GM18498 (cell line): ENCODE data around the gene IDE.
"Not testable (repeated sequence)": the region's sequence is repeated elsewhere in the genome, so short reads cannot be mapped to it uniquely, and the experiment has no call there.

Source experiments
- ATAC-seq: cut with Tn5 transposase; IDR thresholded peaks from one replicate; pipeline ENCODE4 v1.9.1; 2021; ENCODE audit warnings: mild to moderate bottlenecking, moderate library complexity; ENCODE audit not compliant: unreplicated experiment

IDE gene

DNA sequence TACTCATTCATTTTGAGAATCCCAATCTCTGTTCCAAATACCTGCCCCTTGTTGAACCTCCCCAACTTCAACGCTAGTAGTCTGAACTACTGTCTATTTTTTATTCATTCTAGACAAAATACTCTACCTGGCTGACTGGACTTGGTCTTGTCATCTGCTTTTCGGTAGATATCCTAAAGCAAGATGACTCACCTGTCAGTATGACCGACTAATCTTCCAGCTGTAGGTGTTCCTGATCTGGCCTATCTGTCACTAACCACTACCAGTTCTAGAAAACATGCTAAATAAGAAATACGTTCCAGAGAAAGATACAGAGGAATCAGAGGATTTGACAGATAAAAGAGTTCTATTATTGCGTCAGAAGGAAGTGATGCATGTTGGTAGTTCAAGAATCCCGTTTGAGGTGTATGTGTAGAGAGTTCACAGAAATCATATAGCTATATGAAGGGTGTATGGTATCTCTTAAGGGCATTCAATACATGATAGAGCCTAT, 81.1 kb downstream of the IDE start:
- ATAC-seq, result no peak

DNA sequence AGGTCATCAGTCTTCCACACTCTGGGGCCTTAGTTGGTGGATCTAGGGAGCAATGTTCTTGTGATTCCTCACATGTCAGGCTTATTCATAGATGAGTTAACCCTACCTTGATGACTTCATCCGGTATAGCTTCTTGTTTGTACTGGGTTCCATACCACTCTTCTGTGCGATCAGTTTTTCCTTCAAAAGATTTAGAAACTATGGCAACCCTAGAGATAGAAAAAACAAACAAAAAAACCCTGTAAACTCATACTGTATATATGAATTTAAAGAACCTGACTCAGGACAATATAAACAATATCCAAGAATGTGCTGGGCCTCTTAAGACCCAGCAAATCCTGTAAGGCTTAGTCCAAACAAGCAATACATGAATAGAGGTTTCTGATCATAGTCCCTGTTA, 83.5 kb downstream of the IDE start:
- ATAC-seq, result no peak

DNA sequence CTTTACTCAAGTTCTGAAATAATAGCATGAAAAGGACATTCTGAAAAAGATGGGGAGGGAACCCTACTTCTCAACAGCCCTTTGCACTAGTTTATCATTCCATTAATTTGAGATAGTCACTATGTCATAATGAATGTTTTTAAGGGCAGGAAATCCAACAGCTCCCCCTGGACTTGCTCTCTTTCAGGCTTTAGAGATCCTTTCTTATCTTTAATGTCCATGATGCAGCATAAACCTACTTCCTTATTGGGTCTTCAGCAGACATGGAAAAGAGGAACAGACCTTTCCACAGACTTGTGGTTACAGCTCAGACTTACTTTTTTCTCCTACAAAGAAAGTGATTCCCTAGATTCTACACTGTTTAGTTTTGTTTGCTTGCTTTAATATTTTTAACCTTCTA, 87.3 kb downstream of the IDE start:
- ATAC-seq, result no peak

DNA sequence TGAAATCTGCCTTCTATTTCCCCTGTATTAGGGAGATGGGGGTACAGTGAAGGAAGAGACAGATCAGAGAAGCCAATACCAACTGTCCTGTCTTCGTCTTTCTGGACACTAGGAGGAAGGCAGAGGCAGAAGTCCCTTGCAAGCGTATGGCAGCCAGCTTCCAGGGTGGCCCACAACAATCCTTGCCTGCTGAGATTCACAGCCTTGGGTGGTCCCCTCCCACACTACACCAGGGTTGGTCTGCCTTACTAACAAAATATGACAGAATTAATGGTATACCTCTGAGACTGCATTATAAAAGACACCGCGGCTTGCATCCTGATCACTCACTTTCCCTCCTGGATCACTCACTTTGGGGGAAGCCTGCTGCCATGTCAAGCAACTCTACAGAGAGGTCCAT, 90.4 kb downstream of the IDE start:
- no peak for ATAC-seq

DNA sequence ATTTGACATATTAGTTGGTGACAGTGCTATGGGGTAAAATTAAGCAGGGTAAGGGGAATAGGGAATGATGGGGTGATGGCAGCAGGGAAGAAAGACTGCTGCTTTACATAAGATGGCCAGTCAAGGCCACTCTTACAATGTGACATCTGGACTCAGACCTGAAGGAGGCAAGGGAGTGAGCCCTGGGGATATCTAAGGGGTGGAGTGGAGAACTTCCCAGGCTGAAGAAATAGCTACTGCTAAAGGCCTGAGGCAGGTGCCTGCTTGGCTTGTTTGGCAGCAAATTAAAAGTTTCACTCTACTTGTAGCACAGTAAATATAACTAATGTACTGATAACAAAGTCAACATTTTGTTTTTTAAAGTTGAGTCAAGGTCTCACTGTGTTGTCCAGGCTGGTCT, 93.5 kb downstream of the IDE start:
- ATAC-seq, result no peak

DNA sequence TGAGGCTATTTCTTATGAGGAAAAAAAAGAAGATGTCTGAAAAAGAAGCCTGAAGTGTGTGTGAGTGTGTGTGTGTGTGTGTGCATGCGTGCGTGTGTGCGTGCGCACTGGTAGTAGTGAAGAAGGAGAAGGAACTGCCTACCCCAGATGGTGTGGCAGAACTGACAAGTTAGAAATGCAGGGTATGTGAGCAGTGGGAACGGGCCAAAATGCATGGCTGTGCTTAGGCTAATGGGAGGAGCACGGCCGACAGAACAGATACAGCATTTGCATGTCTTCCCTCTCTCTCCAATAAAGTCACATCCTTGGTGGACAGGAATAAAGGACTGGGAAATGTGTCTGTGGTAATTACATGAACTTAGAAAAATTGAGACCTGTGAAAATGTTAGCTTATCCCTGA, 94.3 kb downstream of the IDE start:
- ATAC-seq, result no peak

DNA sequence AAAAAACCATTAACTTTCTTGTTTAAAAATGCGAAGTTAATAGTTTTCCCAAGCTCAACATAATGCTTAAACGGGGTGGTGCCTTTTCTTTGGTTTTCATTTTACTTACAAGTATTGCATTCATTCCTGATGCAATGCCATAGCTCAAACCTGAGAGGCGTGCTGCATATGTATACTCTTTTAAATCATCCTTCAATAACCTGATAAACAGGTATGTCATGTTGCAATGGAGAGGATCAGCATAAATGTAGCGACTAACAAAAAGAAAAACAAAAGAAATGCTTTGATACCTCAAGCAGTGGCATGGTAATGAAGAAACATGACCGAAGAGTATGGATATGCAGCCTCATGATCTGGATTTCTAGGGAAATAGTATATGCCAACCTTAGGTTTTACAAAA, 95.4 kb downstream of the IDE start:
- ATAC-seq, result no peak

DNA sequence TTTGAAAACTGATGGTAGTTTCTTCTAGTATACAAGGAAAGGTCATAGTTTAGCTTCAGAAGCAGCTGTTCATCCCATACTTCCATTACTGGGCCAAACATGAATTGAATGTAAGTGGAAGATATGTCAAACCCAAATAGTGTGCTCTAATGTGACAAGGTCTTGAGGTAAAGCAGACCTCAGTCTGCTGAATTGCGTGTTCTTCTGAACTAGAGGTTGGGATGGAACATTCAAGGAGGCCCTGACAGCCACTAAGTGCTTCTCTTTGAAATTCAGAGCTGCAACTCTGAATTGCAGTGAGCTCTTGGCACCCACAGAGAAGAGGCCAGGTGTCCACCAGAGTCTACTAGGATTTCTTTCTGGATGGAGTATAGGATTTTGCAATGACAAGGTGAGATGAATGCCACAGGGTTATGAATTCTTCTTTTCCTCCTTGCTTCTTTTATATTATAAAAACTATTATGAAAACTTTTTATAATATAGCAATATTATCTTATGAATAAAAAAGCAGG, 98.5 kb downstream of the IDE start:
- ATAC-seq, result no peak

DNA sequence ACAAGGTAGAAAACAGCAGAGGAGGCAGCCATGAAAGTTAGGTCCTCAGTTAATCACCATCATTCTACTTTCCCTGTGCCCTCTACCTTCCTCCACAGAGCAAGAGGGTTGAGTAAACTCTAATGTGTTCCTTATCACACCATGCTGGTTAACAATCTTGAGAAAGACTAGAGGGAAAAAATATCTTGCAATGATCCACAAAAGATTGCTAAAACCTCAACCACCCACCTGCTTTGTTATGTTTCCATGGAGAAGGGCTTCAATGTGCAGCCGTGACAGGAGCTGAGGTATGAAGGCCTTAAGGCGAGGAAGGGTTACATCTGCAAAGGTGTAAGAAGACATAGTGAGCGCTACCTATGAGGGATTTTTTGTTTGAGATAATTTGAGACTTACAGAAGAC, 103.9 kb downstream of the IDE start:
- no peak for ATAC-seq

DNA sequence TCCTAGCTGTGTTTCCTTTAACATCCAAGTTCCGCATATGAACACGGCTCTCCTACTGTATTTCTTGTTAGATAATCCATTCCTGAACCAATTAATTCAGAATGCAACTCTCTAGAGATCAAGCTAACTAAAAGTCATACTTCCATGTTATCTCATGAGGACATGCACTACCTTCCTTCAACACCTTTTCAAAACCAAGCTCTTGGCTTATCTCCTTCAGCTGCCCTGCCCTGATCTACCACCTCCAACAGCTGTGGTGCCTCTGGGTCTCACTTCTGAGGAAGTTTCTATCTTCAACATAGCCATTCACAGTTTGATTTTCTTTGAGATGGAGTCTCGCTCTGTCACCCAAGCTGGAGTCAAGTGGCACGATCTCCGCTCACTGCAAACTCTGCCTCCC, 109.5 kb downstream of the IDE start:
- ATAC-seq, result no peak

DNA sequence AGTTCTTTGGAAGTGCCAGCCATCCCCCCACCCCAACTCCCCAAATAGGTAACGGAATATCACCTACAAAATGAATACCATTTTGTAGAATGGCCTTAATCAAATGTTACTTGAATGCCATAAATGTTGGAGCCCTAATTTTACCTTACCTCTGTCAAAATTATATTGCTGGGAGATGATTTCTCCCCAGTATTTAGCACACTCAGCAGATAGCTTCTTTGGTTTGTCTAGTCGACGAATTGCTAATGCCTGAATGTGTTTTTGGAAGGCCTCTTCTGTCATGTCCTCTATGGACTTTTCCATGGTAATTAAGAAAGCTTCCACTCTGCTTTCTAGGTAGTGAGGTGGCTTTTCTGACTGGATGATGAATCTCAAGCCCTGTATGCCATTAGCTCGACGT, 110.3 kb downstream of the IDE start:
- ATAC-seq, result no peak

DNA sequence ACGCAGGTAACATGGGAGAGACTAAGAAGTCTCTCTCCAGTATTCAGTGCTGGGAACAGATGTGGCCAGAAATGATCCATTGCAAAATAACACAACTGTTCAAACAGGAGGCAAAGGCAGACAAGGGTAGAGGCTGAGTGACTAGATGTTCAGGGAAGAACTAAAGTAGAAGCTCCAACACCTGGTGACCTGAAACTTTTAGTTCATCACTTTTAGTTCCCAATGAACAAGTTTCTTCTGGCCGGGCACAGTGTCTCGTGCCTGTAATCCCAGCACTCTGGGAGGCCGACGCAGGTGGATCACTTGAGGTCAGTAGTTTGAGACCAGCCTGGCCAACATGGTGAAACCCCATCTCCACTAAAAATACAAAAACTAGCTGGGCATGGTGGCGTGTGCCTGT, 118.9 kb downstream of the IDE start:
- ATAC-seq, result not testable (repeated sequence)

DNA sequence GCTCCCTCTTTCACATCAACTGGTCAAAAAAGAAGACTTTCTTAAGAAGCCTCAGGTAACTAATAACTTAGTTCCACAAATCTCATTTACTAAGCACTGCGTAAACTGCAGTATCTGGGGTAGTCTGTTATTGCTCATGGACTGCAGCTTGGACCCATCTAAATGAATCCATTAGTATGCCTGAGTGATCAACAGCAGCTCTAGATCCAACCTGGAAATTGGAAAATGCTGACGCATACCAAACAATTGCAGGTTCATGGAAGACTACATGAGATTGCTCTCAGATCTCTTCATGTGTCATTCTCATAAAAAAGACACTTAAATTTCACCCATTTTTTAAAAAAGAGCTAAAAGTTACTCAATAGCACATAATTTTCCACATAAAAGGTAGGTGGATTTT, 121.6 kb downstream of the IDE start:
- no peak for ATAC-seq

DNA sequence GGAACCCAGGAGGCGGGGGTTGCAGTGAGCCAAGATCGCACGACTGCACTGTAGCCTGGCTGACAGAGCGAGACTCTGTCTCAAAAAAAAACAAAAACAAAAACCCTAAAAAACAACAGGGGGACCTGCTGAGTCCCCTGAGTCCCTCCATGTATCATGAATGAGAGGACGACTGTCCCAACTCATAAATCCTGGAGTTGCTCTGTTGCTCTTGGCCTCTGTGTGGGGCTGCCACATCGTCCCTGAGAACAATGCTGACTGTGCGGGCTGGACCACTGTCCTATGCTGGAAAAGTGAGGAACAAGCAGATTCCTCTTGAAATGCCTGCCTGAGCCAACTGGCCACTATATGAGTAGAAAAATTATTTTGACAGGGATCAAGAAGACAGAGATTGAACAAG, 122.5 kb downstream of the IDE start:
- no peak for ATAC-seq

DNA sequence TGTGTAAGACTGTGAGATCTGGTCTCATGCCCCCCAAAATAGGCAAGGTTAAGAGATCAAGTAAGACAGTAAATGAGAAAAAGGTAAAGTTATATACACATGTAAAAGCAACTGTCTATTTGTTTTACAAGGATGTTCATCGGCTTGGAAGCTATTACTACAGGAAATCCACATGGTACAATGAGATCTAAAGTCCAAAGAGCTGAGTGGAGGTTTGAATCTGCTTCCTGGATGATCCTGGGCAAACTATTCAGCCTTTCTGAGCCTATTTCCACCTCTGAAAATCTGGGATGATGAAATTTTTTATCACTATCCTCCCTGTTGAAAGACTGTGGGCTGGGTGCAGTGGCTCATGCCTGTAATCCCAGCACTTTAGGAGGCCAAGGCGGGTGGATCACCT, 123.0 kb downstream of the IDE start:
- ATAC-seq, result no peak

DNA sequence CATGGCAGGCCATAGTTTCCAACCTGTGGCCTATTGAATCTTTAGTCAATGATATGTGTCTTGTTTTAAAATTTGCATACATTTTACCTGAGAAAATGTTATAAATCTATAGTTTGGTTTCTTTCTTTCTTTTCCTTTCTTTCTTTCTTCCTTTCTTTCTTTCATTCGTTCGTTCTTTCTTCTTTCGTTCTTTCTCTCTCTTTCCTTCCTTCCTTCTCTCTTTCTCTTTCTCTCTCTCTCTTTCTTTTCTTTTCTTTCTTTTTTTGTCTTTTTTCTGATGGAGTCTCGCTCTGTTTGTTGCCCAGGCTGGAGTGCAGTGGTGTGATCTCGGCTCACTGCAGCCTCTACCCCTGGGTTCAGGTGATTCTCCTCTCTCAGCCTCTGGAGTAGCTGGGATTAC, 133.3 kb downstream of the IDE start:
- ATAC-seq, result no peak

DNA sequence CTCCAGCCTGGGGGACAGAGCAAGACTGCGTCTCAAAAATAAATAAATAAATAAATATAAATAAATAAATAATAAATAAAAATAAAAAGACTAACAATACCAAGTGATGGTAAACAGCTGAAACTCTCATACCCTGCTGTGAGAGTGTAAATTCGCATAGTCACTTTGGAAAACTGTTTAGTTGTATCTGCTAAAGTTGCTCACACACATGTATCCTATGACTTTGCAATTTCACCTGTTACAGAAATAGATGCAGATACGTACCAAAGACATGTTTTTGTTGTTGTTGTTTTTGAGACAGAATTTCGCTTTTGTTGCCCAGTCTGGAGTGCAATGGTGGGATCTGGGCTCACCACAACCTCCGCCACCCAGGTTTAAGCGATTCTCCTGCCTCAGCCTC, 135.7 kb downstream of the IDE start:
- ATAC-seq, result no peak

DNA sequence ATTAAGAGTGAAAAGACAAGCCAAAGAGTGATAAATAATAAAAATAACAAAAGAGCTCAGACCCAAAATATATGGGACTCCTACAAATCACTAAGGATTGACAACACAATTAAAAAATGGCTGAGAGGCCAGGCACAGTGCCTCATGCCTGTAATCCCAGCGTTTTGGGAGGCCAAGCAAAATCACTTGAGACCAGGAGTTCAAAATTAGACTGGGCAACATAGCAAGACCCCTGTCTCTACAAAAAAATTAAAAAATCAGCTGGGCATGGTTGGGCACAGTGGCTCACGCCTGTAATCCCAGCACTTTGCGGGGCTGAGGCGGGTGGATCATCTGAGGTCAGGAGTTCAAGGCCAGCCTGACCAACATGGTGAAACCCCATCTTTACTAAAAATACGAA, 137.3 kb downstream of the IDE start:
- ATAC-seq, result no peak

DNA sequence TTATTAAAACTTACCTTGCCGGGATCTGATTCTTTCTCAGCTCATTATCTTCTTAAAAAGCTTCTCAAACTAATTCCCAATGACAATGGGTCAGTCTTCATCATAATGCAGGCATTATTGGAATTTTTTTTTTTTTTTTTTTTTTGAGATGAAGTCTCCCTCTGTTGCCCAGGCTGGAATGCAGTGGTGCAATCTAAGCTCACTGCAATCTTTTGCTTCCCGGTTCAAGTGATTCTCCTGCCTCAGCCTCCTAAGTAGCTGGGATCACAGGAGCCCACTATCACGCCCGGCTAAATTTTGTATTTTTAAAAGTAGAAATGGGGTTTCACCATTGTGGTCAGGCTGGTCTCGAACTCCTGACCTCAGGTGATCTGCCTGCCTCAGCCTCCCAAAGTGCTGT, 137.8 kb downstream of the IDE start:
- not testable (repeated sequence) for ATAC-seq

DNA sequence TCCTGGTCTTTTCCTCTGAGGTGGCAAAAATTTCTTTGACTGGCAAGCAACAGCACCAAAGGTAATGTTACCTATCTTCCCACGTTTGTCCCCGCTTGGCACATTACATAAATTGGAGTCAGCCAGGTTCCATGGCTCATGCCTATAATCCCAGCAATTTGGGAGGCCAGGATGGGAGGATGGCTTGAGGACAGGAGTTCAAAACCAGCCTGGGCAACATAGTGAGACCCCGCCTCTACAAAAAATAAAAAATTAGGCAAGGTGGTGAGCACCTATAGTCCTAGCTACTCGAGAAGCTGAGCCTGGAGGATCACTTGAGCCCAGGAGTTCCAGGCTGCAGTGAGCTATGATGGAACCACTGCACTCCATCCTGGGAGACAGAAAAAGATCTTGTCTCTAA, 139.5 kb downstream of the IDE start:
- ATAC-seq, result no peak

DNA sequence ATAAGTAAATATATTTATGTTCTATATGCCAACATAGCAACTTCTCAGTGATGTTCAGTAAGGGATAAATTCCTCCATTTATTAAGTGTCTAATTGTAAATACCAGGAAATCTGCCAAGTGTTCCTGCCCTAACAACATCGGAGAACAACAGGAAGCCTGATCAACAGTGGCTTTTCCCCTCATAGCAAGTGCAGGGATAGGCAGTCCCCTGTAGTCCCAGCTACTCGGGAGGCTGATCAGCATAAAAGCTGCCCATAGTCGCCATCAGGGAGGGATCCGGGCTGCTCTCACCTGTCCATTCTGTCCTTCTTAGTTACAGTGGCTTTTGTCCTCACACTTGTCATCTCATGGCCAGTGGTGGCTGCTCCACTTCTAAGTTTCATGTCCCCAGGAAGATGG, 141.3 kb downstream of the IDE start:
- no peak for ATAC-seq

DNA sequence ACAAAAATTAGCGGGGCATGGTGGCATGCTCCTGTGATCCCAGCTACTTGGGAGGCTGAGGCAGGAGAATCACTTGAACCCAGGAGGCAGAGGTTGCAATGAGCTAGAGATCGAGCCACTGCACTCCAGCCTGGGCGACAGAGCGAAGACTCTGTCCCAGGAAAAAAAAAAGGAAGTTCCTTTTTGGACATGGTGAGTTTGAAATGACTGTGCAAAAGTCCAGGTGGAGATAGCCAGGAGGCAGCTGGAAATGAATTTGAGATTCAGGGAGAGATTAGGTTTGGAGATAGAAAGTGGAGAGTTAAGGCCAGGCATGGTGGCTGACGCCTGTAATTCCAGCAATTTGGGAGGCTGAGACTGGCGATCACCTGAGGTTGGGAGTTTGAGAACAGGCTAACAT, 143.8 kb downstream of the IDE start:
- no peak for ATAC-seq

DNA sequence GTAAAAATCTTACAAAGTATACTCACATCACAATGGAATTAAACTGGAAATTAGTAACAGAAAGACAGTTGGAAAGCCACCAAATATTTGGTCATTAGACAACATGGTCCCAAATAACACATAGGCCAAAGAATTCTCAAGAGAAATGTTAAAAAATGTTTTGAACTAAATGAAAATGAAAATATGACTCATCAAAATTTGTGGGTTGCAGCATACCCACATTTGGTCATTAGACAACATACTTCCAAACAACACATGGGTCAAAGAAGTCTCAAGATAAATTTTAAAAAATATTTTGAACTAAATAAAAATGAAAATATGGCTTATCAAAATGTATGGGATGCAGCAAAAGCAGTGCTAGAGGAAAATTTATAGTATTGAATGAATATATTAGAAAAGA, 152.3 kb downstream of the IDE start:
- ATAC-seq, result no peak
